Activated CD4-positive, CD25-positive, alpha-beta regulatory T cell (primary cell): Measurements from ENCODE around the gene SP3.

Experiments
- DNase-seq, 4 experiments: peaks; one replicate each; lab custom pipeline; 2025; lab: John Stamatoyannopoulos, UW

SP3 gene

DNA sequence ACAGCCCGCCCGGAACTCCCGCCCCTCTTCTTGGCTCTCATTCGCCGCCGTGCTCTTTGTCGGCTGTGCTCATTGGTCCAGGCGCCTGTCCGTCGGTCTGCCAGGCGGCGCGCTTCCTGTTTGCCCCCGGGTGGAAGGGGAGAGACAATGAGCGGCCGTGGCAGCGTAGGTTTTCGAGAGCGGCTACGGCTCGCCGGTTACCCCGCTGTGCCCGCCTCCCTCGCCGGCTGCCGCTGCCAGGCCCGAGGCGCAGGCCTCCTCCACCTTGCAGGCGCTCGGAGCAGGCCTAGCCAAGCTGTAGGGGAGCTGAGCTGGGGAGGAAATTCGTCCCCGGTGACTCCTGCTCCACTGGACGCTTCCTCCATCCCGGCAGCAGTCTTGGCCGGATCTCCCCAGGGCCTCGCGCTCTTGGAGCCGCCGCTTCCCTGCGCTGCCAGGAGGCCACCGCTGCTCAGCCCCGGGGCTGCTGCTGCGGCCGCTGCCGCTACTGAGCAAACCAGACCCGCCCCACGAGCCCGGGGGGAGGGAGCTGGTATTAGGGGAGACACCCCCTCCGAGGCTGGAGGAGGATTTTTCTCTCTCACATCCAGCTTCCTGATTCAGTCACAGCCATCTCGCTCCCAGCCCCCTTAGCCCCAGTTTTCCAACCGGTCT lies at the start of gene SP3:
Gene SP3 (minus strand): TSS at position 2 of the 654 bp plus-strand sequence. CDS start 202 bp downstream, outside the sequence.
- peak; percentile 85 to 93 (median 88) for DNase-seq

- DNase-seq: no peak
Observed at GRCh38 chr2:174014699-174015070, 49.5 kb upstream of the SP3 start.

DNA sequence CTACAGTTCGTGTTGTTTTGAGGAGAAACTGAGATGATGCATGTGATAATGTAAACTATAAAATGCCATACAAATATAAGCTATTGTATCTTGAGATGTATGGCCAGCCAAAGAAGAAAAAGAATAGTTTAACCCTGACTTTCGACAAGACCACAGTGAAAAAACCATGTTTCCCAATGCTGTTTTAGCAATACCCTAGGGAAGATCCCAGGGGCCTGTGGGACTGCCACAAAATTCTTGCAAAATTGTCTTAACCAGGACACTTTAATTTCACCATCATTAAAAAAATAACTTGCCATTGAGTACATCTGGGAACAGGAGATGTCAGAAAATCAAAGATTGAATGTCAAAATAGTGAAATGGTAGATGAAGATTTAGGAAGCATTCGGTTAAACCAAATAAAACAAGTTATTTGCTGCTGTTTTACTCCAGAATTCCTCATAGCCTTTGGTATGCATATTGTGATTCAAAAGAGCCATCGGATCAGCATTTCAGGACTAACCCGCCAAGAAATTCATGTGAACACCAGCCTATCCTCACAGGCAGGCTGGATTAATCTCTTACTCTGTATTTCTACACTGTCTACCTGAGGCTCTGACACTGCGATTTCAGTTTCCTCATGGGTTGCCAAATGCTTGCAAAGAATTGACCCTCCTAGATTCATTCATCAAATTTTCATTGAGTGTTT lies 49.0 kb upstream of the SP3 start:
- no peak for DNase-seq

GRCh38 chr2:174013315-174013751 lies 48.2 kb upstream of the SP3 start:
- DNase-seq: no peak

DNA sequence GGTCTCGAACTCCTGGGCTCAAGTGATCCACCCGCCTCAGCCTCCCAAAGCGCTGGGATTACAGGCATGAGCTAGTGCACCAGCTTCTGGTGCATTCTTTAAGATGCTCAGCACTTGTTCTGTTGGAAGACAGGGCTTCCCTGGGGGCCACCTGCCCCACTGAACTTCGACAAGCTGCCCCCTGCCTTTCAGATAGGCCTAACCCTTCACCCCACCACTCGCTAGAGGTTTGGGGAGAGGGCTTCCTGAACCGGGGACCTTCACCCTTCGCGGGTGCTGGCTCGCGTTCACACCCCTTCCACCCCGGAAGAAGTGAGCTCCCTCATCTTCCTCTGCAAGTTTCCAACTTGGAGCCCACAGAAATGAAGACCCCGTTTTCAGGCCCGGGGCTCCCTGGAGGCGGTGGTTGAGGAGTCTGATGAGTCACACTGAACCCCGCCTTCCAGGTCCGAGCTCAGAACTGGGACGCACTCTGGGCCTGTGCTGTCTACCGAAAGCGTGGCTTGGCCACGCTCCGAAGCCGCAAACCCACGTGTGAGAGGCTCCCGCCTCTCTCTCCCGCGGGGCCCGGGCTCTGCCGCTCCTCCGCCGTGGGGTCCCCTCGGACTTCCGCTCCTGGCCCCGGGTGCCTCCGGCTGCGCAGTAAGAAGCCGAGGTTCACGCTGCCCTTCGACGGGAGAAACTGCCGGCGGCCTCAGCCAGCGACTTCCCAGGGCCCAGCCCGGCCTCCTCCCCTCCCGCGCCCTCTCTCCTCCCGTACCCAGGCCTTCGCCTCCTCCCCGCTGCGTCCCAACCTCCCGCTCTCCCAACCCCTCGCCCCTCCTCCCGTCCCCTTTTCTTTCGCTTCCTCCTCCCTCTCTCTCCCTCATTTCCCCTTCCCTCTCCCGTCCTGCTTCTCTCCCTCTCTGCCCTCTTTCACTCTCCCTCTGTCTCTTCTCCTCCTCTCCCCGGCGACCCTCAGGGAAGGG lies 47.5 kb upstream of the SP3 start:
- DNase-seq: no peak

GRCh38 chr2:174011796-174012195 lies 46.6 kb upstream of the SP3 start:
- no peak for DNase-seq

DNA sequence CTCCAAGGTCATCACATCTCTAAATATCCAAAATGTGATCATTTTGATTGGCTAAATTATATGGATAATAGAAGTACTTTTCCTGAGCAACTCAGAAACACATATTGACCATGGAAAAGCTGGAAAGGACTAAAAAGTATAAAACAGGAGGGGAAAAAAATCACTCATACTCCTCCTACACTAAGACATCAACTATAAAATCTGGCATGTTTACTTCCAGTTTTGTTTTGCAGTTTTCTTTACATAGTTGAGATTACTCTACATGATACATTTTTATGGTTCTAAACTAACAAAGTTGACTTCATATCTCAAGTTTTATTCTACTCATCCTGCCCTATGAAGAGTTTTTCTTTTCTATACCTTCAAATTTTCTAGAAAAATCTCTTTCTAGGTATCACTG lies 46.0 kb upstream of the SP3 start:
- no peak for DNase-seq

DNA sequence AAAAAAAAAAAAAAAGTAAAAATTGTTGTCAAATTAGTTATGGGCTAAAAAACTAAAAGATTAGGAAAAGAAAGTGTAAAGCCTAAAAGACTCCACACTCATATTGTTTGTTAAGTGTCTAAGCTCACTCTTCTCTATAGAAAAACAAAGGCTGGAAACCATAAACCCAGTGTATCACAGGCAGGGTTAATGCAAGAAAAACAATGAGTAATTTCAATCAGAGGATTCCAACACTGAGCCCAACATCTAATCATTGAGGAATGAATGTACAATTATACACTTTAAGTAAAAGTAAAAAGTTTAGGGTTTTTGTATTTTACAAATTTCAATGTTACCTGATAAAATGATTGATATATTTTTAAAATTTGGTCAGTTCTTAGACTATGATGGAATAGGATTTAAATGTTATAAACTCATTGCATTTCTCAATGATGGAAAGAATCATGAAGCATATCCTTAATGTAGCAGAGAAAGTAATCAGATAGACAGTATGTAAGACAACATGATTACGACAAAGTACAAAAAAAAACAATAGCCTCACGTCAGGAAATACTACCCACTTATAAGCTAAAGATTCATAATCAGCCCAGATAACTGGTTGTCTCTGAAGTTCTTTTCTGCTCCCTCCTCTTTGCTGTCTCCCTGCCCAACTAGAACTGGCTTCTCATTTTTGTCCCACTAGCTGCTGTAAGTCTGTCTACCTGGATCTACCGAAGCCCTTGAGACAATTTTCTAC lies 44.5 kb upstream of the SP3 start:
- no peak for DNase-seq

GRCh38 chr2:174008720-174009119 lies 43.5 kb upstream of the SP3 start:
- DNase-seq: no peak

DNA sequence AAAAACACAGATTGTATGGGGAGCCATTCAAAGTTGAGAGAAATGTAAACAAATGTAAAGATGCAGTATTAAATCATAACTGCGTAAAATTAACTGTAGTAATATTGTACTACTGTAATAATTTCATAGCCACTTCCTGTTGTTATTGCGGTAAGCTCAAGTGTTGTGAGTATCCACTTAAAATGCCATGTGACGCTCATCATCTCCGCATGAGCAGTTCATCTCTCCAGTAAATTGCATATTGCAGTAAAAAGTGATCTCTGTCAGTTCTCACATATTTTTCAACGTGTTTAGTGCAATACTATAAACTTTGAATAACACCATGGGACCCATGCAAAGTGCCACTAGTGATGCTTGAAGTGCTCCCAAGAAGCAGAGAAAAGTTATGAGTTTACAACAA lies 41.8 kb upstream of the SP3 start:
- DNase-seq: no peak

DNA sequence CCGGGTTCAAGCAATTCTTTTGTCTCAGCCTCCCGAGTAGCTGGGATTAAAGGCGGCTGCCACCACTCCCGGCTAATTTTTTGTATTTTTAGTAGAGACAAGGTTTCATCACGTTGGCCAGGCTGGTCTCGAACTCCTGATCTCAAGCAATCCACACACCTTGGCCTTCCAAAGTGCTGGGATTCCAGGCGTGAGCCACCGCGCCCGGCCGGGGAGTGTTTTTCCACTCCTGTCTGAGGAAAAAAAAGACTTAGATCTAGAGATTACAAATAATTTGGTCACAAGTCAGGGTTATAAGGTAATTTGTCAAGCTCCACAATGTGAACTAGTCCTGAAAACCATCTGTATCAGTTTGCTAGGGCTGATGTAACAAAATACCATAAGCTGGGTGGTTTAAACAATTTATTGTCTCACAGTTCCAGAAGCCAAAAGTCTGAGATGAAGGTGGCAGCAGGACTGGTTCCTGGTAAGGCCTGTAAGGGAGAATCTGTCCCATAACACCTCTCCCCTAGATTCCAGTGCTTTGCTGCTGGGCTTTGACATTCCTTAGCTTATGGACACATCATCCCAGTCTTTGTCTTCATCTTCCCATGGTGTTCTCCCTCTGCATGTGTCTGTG lies 40.7 kb upstream of the SP3 start:
- no peak for DNase-seq

- no peak for DNase-seq
Observed at GRCh38 chr2:174004905-174005605, 39.9 kb upstream of the SP3 start.

DNA sequence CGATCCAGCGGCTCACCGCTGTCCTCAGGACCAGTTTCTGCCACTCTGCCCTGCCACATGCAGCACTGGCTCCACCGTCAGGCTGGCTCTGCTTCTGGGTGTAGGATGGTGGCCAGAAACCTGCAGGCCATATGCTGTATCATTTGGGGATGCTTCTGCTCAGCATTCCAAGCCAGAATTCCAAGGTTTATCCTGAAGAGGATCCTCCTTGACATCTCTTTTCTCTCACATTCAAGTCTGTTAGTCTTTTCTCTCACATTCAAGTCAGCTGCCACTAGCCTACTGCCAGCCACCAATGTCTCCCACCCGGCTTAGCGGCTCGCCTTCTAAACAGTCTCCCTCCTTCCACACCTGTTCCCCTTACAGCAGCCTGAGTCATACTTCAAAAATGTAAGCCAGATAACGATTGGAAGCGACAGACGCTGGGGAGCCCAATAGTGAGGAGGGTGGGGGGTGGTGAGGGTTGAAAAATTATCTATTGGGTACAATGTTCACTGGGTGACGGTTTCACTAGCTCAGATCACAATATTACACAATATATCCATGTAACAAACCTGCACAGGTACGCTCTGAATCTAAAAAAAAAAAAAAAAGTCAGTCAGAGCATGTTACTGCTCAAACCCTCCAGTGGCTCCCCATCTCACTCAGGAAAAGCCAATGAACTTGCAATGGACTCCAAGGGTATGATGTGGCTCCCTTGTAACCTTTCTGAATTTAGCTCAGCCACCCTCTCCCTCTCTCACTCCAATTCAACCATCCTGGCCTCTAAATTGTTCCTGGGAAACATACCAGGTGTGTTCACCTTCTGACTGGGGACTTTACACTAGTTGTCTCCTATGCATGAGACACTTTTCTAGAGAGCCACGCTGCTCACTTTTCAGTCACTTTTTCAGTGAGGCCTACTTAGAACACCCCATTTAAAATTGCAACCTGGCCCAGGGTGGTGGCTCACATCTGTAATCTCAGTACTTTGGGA lies 38.8 kb upstream of the SP3 start:
- DNase-seq: no peak

DNA sequence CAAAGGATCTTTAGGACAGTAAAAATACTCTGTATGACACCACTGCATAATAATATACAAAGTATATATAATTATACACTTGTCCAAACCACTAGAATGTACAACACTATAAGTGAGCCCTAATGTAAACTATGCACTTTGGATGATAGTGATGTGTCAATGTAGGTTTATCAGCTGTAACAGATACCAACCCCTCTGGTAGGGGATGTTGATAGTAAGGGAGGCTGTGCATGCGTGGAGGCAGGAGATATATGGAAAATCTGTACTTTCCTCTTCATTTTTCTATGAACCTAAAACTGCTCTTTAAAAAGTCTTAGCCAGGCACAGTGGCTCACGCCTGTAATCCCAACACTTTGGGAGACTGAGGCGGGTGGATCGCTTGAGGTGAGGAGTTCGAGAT lies 37.5 kb upstream of the SP3 start:
- DNase-seq: no peak

- DNase-seq: no peak
Observed at GRCh38 chr2:174001107-174001506, 35.9 kb upstream of the SP3 start.

DNA sequence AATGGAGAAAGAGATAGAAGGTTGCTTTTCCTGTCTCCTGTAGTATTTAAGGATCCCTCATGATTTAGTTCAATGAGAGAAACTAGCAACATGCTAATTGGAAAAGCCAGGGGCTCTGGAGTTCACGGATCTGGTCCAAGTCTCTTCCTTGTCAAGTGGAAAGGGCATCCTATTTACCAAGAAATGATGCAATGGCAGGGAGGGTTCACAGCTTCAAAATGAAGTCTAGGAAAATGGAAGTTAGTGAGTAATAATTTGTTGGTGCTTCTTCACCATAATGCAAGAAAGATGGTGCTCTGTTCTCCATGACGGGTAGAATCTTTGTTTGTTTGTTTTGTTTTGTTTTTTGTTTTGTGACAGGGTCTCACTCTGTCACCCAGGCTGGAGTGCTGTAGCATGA lies 34.6 kb upstream of the SP3 start:
- DNase-seq: no peak

DNA sequence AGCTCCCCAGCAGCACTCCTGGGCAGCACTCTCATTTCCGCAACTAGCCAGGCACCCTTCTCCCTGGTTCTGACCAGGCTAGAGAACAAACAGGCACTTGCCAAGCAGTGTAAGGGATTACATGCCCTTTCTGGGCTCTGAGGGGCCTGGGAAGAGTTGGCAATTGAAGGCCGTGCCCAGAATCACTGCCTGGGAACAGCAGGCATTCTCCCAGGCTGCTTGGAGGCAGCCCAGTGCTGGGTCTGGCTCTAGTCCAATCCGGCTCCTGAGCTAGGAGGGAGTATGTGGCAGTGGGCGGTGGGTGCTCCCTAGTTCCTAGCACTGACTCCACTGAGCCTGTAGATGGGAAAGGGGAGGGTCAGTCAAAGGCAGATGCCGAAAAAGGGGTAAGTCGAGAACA lies 34.1 kb upstream of the SP3 start:
- no peak for DNase-seq

GRCh38 chr2:173998386-173998785 lies 33.2 kb upstream of the SP3 start:
- no peak for DNase-seq

- no peak for DNase-seq
Observed at GRCh38 chr2:173997753-173998152, 32.6 kb upstream of the SP3 start.

- no peak for DNase-seq
Observed at GRCh38 chr2:173997269-173997668, 32.1 kb upstream of the SP3 start.
